ENCODE data around the gene AFF3.

DNA sequence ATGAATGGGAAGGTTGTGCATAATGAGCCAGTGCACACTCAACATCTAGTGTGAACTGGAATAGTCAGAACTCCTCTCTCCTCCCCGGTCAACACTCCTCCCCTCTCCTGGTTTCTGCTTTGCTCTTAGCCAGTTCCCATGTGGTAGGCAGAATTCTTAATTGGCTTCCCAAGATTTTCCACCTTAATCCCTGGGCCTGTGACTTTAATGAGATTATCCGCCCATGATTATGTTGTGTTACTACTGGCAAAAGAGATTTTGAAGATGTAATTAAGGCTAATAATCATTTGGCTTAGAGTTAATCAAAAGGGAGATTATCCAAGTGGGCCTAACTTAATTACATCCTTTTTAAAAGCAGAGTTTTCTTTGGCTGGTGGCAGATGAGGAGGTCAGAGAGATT lies 618.3 kb downstream of the AFF3 start:
- TF ChIP-seq EZH2 (IDR thresholded peaks at IDR 0.05; ENCODE audit: low read depth) (no peak), CTCF (conservative IDR thresholded peaks at IDR 0.05) (no peak)

All from PC-9 (cell line).